ENCODE data around the gene FARP1. TPM values are rescaled to one million over a fixed set of nuclear protein-coding genes. Genes with fewer than 3 reads are reported as not detected.
A peak's percentile ranks its signal among the peaks of the same experiment; 100 is the strongest.

Gene FARP1
- total RNA-seq, 2 donors from 2014 or later: 0.55 to 2.4 TPM

GRCh38 chr13:98144027-98144741 is 1.3 kb downstream of the FARP1 start:
- no peak for ATAC-seq (replicated peaks in 1 of 2)
- Mint-ChIP-seq H3K36me3 (ENCODE audit: insufficient read depth in 2 of 2) (no peaks in the 10 kb centered on the region), H3K9me3 (no peaks in the 10 kb centered on the region), H3K4me1 (ENCODE audit: low read depth) (peaks cover 11% of the 10 kb centered on the region), H3K4me3 (peak overlapping the region; percentile 71 to 76), H3K27me3 (ENCODE audit: low read depth) (peaks cover 60% of the 10 kb centered on the region), H3K27ac (no peak overlapping the region)
- no peak for DNase-seq

GRCh38 chr13:98144801-98145350 is 2.0 kb downstream of the FARP1 start:
- Mint-ChIP-seq H3K9me3 (no peaks in the 10 kb centered on the region), H3K36me3 (ENCODE audit: insufficient read depth in 2 of 2) (no peaks in the 10 kb centered on the region), H3K4me3 (peak overlapping the region in 1 of 2 donors; percentile 71), H3K27me3 (ENCODE audit: low read depth) (peaks cover 63% of the 10 kb centered on the region), H3K27ac (no peak overlapping the region), H3K4me1 (ENCODE audit: low read depth) (peaks cover 11% of the 10 kb centered on the region)
- DNase-seq: no peak
- no peak for ATAC-seq (replicated peaks in 1 of 2)

GRCh38 chr13:98147521-98147920 is 4.6 kb downstream of the FARP1 start:
- Mint-ChIP-seq H3K4me1 (ENCODE audit: low read depth) (peaks cover 6% of the 10 kb centered on the region), H3K36me3 (ENCODE audit: insufficient read depth in 2 of 2) (no peaks in the 10 kb centered on the region), H3K27ac (no peak overlapping the region), H3K27me3 (ENCODE audit: low read depth) (peaks cover 57% of the 10 kb centered on the region), H3K9me3 (no peaks in the 10 kb centered on the region), H3K4me3 (no peak overlapping the region)
- ATAC-seq (replicated peaks in 1 of 2) (no peak), DNase-seq (no peak)

GRCh38 chr13:98150832-98151479 is 8.1 kb downstream of the FARP1 start:
- Mint-ChIP-seq H3K9me3 (no peaks in the 10 kb centered on the region), H3K4me3 (no peak overlapping the region), H3K4me1 (ENCODE audit: low read depth) (no peaks in the 10 kb centered on the region), H3K27ac (no peak overlapping the region), H3K36me3 (ENCODE audit: insufficient read depth in 2 of 2) (no peaks in the 10 kb centered on the region), H3K27me3 (ENCODE audit: low read depth) (peaks cover 38% of the 10 kb centered on the region)
- DNase-seq (no peak), ATAC-seq (replicated peaks in 1 of 2) (no peak)

- ATAC-seq (replicated peaks in 1 of 2) (no peak), DNase-seq (no peak)
- H3K4me1 Mint-ChIP-seq (ENCODE audit: low read depth): no peaks in the 10 kb centered on the region
- no peak overlapping the region for H3K27ac Mint-ChIP-seq
- no peak overlapping the region for H3K4me3 Mint-ChIP-seq
- H3K9me3 Mint-ChIP-seq: no peaks in the 10 kb centered on the region
- peaks cover 26% of the 10 kb centered on the region for H3K27me3 Mint-ChIP-seq (ENCODE audit: low read depth)
- H3K36me3 Mint-ChIP-seq (ENCODE audit: insufficient read depth in 2 of 2): no peaks in the 10 kb centered on the region
Measured at GRCh38 chr13:98155475-98156109, 12.7 kb downstream of the FARP1 start.

GRCh38 chr13:98156259-98156658 is 13.4 kb downstream of the FARP1 start:
- H3K36me3 Mint-ChIP-seq (ENCODE audit: insufficient read depth in 2 of 2): no peaks in the 10 kb centered on the region
- DNase-seq (no peak), ATAC-seq (replicated peaks in 1 of 2) (no peak)
- H3K4me3 Mint-ChIP-seq: no peak overlapping the region
- no peaks in the 10 kb centered on the region for H3K9me3 Mint-ChIP-seq
- no peak overlapping the region for H3K27ac Mint-ChIP-seq
- no peaks in the 10 kb centered on the region for H3K4me1 Mint-ChIP-seq (ENCODE audit: low read depth)
- peaks cover 22% of the 10 kb centered on the region for H3K27me3 Mint-ChIP-seq (ENCODE audit: low read depth)

- Mint-ChIP-seq H3K4me3 (no peak overlapping the region), H3K4me1 (ENCODE audit: low read depth) (no peaks in the 10 kb centered on the region), H3K9me3 (no peaks in the 10 kb centered on the region), H3K27me3 (ENCODE audit: low read depth) (peaks cover 13% of the 10 kb centered on the region), H3K27ac (no peak overlapping the region), H3K36me3 (ENCODE audit: insufficient read depth in 2 of 2) (no peaks in the 10 kb centered on the region)
- ATAC-seq (replicated peaks in 1 of 2): no peak
- no peak for DNase-seq
Measured at GRCh38 chr13:98157188-98157587, 14.3 kb downstream of the FARP1 start.

- H3K4me3 Mint-ChIP-seq: no peak overlapping the region
- peaks cover 9% of the 10 kb centered on the region for H3K27me3 Mint-ChIP-seq (ENCODE audit: low read depth)
- DNase-seq (no peak), ATAC-seq (replicated peaks in 1 of 2) (no peak)
- no peak overlapping the region for H3K27ac Mint-ChIP-seq
- peaks cover under 1 to 2% of the 10 kb centered on the region in 2 donors for H3K9me3 Mint-ChIP-seq
- H3K36me3 Mint-ChIP-seq (ENCODE audit: insufficient read depth in 2 of 2): no peaks in the 10 kb centered on the region
- H3K4me1 Mint-ChIP-seq (ENCODE audit: low read depth): no peaks in the 10 kb centered on the region
Measured at GRCh38 chr13:98157609-98158008, 14.7 kb downstream of the FARP1 start.

GRCh38 chr13:98158172-98158899 is 15.4 kb downstream of the FARP1 start:
- H3K36me3 Mint-ChIP-seq (ENCODE audit: insufficient read depth in 2 of 2): no peaks in the 10 kb centered on the region
- peaks cover 2% of the 10 kb centered on the region in 2 donors for H3K9me3 Mint-ChIP-seq
- H3K27me3 Mint-ChIP-seq (ENCODE audit: low read depth): peaks cover 6% of the 10 kb centered on the region

GRCh38 chr13:98162935-98163334 is 20.0 kb downstream of the FARP1 start:
- Mint-ChIP-seq H3K4me3 (no peak overlapping the region), H3K36me3 (ENCODE audit: insufficient read depth in 2 of 2) (no peaks in the 10 kb centered on the region), H3K27ac (no peak overlapping the region), H3K27me3 (ENCODE audit: low read depth) (no peaks in the 10 kb centered on the region), H3K4me1 (ENCODE audit: low read depth) (no peaks in the 10 kb centered on the region), H3K9me3 (peaks cover 2% of the 10 kb centered on the region in 2 donors)
- ATAC-seq (replicated peaks in 1 of 2) (no peak), DNase-seq (no peak)

More at GRCh38 chr13:98158172-98158899, 15.4 kb downstream of the FARP1 start:
- DNase-seq (no peak), ATAC-seq (replicated peaks in 1 of 2) (no peak)
- Mint-ChIP-seq H3K4me1 (ENCODE audit: low read depth) (no peaks in the 10 kb centered on the region), H3K27ac (no peak overlapping the region), H3K4me3 (no peak overlapping the region)

GRCh38 chr13:98169331-98169730 is 26.4 kb downstream of the FARP1 start:
- Mint-ChIP-seq H3K4me3 (no peak overlapping the region), H3K27me3 (ENCODE audit: low read depth) (peaks cover 25% of the 10 kb centered on the region), H3K9me3 (no peaks in the 10 kb centered on the region), H3K36me3 (ENCODE audit: insufficient read depth in 2 of 2) (no peaks in the 10 kb centered on the region), H3K4me1 (ENCODE audit: low read depth) (no peaks in the 10 kb centered on the region), H3K27ac (no peak overlapping the region)
- DNase-seq (no peak), ATAC-seq (replicated peaks in 1 of 2) (no peak)

- no peak for DNase-seq
- no peak overlapping the region for H3K4me3 Mint-ChIP-seq
- H3K36me3 Mint-ChIP-seq (ENCODE audit: insufficient read depth in 2 of 2): no peaks in the 10 kb centered on the region
- no peaks in the 10 kb centered on the region for H3K4me1 Mint-ChIP-seq (ENCODE audit: low read depth)
- no peak for ATAC-seq (replicated peaks in 1 of 2)
- H3K27ac Mint-ChIP-seq: no peak overlapping the region
- H3K27me3 Mint-ChIP-seq (ENCODE audit: low read depth): peaks cover 25% of the 10 kb centered on the region
- no peaks in the 10 kb centered on the region for H3K9me3 Mint-ChIP-seq
Measured at GRCh38 chr13:98171900-98172589, 29.2 kb downstream of the FARP1 start.
